DND-41 (cell line): ENCODE data around the gene NISCH.

Source experiments
- ATAC-seq: fragments of 200-7000 bp; cut with Tn5 transposase; 3 replicates; pipeline ENCODE4 v1.9.1; 2021; ENCODE audit warnings: low read depth; ENCODE audit not compliant: insufficient read depth
- DNase-seq: peaks from one replicate; pipeline ENCODE4 v3.0.0-alpha.2; 2020
- H2AFZ ChIP-seq: 2 replicates; pipeline ENCODE4 v1.6.0; 2012; ENCODE audit warnings: low read depth, low read length
- H3K27ac ChIP-seq: 2 replicates; pipeline ENCODE4 v1.5.1; 2012; ENCODE audit warnings: low read length, inconsistent platforms
- H3K27me3 ChIP-seq: fragments of 200-600 bp; sonication (generic); 2 replicates; pipeline ENCODE4 v1.6.0; 2012; ENCODE audit warnings: low read length, mild to moderate bottlenecking, inconsistent platforms; ENCODE audit not compliant: insufficient read depth, poor library complexity
- H3K36me3 ChIP-seq: 2 replicates; pipeline ENCODE4 v1.5.1; 2012; ENCODE audit warnings: low read length, inconsistent platforms; ENCODE audit not compliant: insufficient read depth
- H3K4me1 ChIP-seq: 2 replicates; pipeline ENCODE4 v1.5.1; 2012; ENCODE audit warnings: mild to moderate bottlenecking, low read length; ENCODE audit not compliant: insufficient read depth
- H3K4me2 ChIP-seq: 2 replicates; pipeline ENCODE4 v1.6.0; 2012; ENCODE audit warnings: mild to moderate bottlenecking, moderate library complexity, low read length, inconsistent platforms; ENCODE audit not compliant: insufficient read depth
- H3K4me3 ChIP-seq, 2 experiments: fragments of 200-600 bp in 1 of 2; shearing (Covaris generic) in 1 of 2; 2 replicates each; pipeline ENCODE4 v1.5.1; 2012 to 2016; ENCODE audit warnings: inconsistent platforms in 2 of 2, low read length in 2 of 2, mild to moderate bottlenecking in 2 of 2, low read depth in 1 of 2, moderate library complexity in 1 of 2
- H3K79me2 ChIP-seq: 2 replicates; pipeline ENCODE4 v1.6.0; 2012; ENCODE audit warnings: low read length, inconsistent platforms; ENCODE audit not compliant: insufficient read depth
- H3K9ac ChIP-seq: 2 replicates; pipeline ENCODE4 v1.6.0; 2012; ENCODE audit warnings: low read depth, mild to moderate bottlenecking, inconsistent platforms, low read length, moderate library complexity
- H3K9me3 ChIP-seq: 2 replicates; pipeline ENCODE4 v1.5.1; 2012; ENCODE audit warnings: low read length, moderate library complexity, mild to moderate bottlenecking, inconsistent platforms; ENCODE audit not compliant: insufficient read depth, severe bottlenecking
- H4K20me1 ChIP-seq: 2 replicates; pipeline ENCODE4 v1.6.0; 2012; ENCODE audit warnings: low read length; ENCODE audit not compliant: insufficient read depth
- CTCF ChIP-seq: IDR thresholded peaks from 2 replicates; pipeline ENCODE4 v1.5.1; 2012; ENCODE audit warnings: borderline replicate concordance, low read length, moderate library complexity, mild to moderate bottlenecking; ENCODE audit not compliant: poor library complexity, severe bottlenecking; ENCODE audit errors: extremely low read depth
- EZH2 ChIP-seq: IDR thresholded peaks from 3 replicates; pipeline ENCODE4 v1.6.1; 2012; ENCODE audit warnings: borderline replicate concordance, low read depth, mild to moderate bottlenecking, moderate library complexity, low read length, inconsistent platforms; ENCODE audit not compliant: severe bottlenecking

NISCH gene

DNA sequence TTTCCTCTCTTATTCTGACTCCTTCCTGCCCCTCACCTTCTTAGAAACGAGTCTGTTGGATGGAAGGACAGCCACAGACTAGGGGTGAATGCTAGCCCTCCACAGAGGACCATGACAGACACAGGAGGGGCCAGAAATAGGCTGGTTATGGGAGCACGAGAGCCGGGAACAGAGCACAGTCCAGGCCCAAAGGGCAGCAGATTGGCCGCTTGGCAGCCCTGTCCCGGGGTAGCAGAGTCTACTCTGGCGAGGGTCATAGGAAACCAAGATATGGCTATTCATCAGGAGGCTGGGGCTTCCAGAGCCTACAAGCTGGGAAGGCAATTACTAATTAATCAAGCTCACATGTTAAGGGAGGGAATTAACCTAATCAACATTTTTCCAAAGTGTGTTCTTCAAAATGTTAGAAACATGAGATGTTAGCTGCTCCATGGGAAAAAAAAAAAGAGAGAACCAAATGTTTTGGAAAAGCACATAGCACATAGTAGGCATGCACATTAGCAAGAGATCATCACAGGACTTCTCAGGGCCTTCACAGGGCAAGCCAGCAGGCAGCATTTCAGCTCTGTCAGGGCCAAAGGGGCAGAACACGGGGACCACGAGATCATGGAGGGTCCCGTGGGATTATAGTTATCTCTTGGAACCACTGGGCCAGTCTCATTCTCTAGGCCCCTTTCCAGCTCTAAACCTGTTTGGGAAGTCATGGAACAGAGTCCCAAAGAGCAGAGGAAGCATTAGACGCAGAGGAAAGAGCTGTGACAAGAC is 23.8 kb upstream of the NISCH start:
- H3K36me3 ChIP-seq, result no peaks in the 10 kb centered on the region
- no peak overlapping the region for H3K9ac ChIP-seq
- H3K4me2 ChIP-seq, result no peak overlapping the region
- no peaks in the 10 kb centered on the region for H4K20me1 ChIP-seq
- no peak for ATAC-seq
- H3K4me1 ChIP-seq, result no peaks in the 10 kb centered on the region
- TF ChIP-seq CTCF (no peak), EZH2 (no peak)
- no peak for DNase-seq
- no peak overlapping the region for H3K4me3 ChIP-seq
- no peak overlapping the region for H2AFZ ChIP-seq
- no peak overlapping the region for H3K27ac ChIP-seq
- H3K27me3 ChIP-seq, result peaks cover 3% of the 10 kb centered on the region
- no peaks in the 10 kb centered on the region for H3K9me3 ChIP-seq
- H3K79me2 ChIP-seq, result no peaks in the 10 kb centered on the region

DNA sequence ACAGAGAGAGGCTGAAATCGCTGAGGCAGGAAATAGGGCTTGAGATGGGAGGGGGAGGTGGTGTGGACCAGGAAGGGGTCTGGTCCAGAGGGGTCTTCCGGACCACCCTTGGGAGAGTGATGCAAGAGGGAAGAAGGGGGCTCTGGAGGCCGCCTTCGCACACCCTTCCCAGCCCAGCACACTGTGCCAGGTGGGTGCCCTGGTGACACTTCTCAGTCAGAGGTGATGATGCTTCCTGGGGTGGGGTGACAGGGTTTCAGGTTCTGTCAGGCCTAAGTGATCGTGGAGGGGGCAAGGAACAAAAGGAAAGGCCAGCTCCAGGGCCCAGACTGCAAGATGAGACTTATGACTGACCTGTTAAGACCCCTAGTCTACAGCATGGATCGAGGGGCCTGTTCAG is 23.2 kb upstream of the NISCH start:
- H3K27me3 ChIP-seq, result peaks cover 3% of the 10 kb centered on the region
- no peaks in the 10 kb centered on the region for H4K20me1 ChIP-seq
- no peak overlapping the region for H3K4me2 ChIP-seq
- ATAC-seq (no peak), DNase-seq (no peak)
- H3K4me3 ChIP-seq, result no peak overlapping the region
- H3K36me3 ChIP-seq, result no peaks in the 10 kb centered on the region
- TF ChIP-seq EZH2, result no peak
- TF ChIP-seq CTCF, result no peak
- H2AFZ ChIP-seq, result no peak overlapping the region
- H3K9ac ChIP-seq, result no peak overlapping the region
- no peaks in the 10 kb centered on the region for H3K9me3 ChIP-seq
- no peaks in the 10 kb centered on the region for H3K79me2 ChIP-seq
- no peaks in the 10 kb centered on the region for H3K4me1 ChIP-seq
- H3K27ac ChIP-seq, result no peak overlapping the region

DNA sequence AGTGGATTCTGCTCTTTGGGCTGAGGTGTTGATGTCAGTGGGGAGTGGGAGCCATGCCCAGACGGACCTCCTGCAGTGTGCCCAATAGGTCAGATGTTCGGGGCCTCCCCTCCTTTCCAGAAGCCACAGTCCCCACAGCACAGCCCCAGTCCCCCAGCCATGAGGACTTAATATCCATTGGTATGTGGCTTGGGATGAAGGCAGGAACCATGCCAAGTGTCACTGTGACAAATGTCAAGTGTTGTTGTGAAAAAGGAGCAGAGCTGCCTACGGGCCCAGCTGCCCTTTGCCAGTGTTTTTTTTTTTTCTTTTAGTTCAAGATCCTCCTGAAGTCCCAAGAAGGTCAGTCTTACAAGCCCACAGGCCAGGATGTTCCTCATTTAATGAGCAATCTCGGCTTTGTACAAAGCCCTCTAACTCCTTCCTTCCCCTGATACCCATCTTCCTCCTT is 22.7 kb upstream of the NISCH start:
- H4K20me1 ChIP-seq, result no peaks in the 10 kb centered on the region
- H3K27ac ChIP-seq, result no peak overlapping the region
- H3K9me3 ChIP-seq, result no peaks in the 10 kb centered on the region
- no peak overlapping the region for H3K4me3 ChIP-seq
- H3K27me3 ChIP-seq, result peaks cover 3% of the 10 kb centered on the region
- H3K9ac ChIP-seq, result no peak overlapping the region
- no peak for ATAC-seq
- no peak for TF ChIP-seq EZH2
- no peaks in the 10 kb centered on the region for H3K4me1 ChIP-seq
- H3K79me2 ChIP-seq, result no peaks in the 10 kb centered on the region
- no peak overlapping the region for H3K4me2 ChIP-seq
- H3K36me3 ChIP-seq, result no peaks in the 10 kb centered on the region
- no peak for DNase-seq
- H2AFZ ChIP-seq, result no peak overlapping the region

DNA sequence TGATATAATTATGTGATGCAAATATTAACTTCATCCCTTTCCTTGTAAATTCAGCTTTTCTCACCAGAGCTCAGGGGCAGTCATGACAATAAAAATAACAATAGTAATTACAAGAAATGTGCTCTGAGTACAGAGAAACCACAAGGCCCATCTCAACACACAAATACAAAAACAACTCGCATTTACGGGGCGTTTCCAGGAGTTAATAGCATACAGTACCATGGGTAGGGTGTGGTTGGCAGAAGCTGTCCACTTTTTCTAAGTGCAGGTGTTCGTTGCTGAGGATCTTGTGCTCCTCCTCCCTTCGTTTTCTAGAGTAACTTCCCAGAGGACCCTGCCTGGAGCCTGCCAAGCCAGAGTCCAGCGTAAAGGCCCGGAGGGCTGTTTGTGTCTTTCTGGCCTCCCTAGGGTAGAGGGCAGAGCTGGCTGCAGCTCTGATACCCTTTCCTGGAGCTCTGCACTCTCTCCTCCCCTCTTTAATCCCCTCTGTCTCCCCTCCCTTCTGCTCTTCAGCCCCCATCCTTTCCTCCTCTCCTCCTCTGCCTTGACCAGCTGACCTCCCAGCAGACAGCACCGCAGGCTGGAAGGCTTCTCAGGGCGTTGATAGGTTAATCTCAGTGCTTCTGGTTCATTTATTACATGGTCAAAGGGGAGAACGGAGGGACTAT is 21.9 kb upstream of the NISCH start:
- Histone ChIP-seq H3K4me3 (no peak overlapping the region), H4K20me1 (no peaks in the 10 kb centered on the region), H3K9me3 (no peaks in the 10 kb centered on the region), H3K27ac (no peak overlapping the region), H2AFZ (no peak overlapping the region), H3K9ac (no peak overlapping the region), H3K36me3 (no peaks in the 10 kb centered on the region), H3K4me2 (no peak overlapping the region), H3K27me3 (peaks cover 3% of the 10 kb centered on the region), H3K4me1 (no peaks in the 10 kb centered on the region), H3K79me2 (no peaks in the 10 kb centered on the region)
- DNase-seq, result no peak
- no peak for TF ChIP-seq EZH2
- TF ChIP-seq CTCF, result no peak
- ATAC-seq, result no peak
